Fibroblast of lung (primary cell): ENCODE results near the gene CDKAL1. TPM values are rescaled to one million over a fixed set of nuclear protein-coding genes. Genes with fewer than 3 reads are reported as not detected.

Source experiments
- DNase-seq, 2 donors: peaks; one replicate each; pipeline versions ENCODE4 v3.0.0 to v3.0.0-alpha.2; 2010; ENCODE audit warnings: low read depth in 2 of 2
- H2AFZ ChIP-seq: 2 replicates; pipeline ENCODE4 v1.5.1; 2012; ENCODE audit warnings: low read length, control low read depth, inconsistent platforms
- H3K27ac ChIP-seq: 2 replicates; pipeline ENCODE4 v1.5.1; 2011; ENCODE audit warnings: low read length, control low read depth; ENCODE audit not compliant: insufficient read depth
- H3K27me3 ChIP-seq: 2 replicates; pipeline ENCODE4 v1.5.1; 2011; ENCODE audit warnings: mild to moderate bottlenecking, low read length; ENCODE audit not compliant: control insufficient read depth, insufficient read depth
- H3K36me3 ChIP-seq: 2 replicates; pipeline ENCODE4 v1.5.1; 2011; ENCODE audit warnings: low read length; ENCODE audit not compliant: control insufficient read depth, insufficient read depth
- H3K4me1 ChIP-seq: 2 replicates; pipeline ENCODE4 v1.5.1; 2011; ENCODE audit warnings: low read length; ENCODE audit not compliant: control insufficient read depth, insufficient read depth; ENCODE audit errors: extremely low read depth
- H3K4me2 ChIP-seq: 2 replicates; pipeline ENCODE4 v1.5.1; 2011; ENCODE audit warnings: low read length, control low read depth; ENCODE audit not compliant: insufficient read depth; ENCODE audit errors: extremely low read depth
- H3K4me3 ChIP-seq, 4 experiments: fragments of 200-600 bp in 1 of 4; sonication (generic) in 1 of 4; replicated peaks in 1 of 4; 2 replicates each; pipeline ENCODE4 v1.5.1; 2011 to 2016; ENCODE audit warnings: low read length in 4 of 4, low read depth in 3 of 4, mild to moderate bottlenecking in 3 of 4, control low read depth in 2 of 4, inconsistent platforms in 1 of 4, mixed read lengths in 1 of 4; ENCODE audit not compliant: insufficient read depth in 1 of 4; ENCODE audit errors: control extremely low read depth in 1 of 4
- H3K79me2 ChIP-seq: 2 replicates; pipeline ENCODE4 v1.5.1; 2012; ENCODE audit warnings: mild to moderate bottlenecking, low read length, inconsistent platforms; ENCODE audit not compliant: control insufficient read depth, insufficient read depth
- H3K9ac ChIP-seq: 2 replicates; pipeline ENCODE4 v1.5.1; 2011; ENCODE audit warnings: mild to moderate bottlenecking, low read length, control low read depth; ENCODE audit not compliant: insufficient read depth
- H3K9me3 ChIP-seq: 2 replicates; pipeline ENCODE4 v1.5.1; 2012; ENCODE audit warnings: low read depth, low read length; ENCODE audit not compliant: control insufficient read depth, insufficient read depth
- H4K20me1 ChIP-seq: 2 replicates; pipeline ENCODE4 v1.5.1; 2011; ENCODE audit warnings: low read length; ENCODE audit not compliant: control insufficient read depth, insufficient read depth; ENCODE audit errors: extremely low read depth
- EZH2 ChIP-seq: IDR thresholded peaks from 2 replicates; pipeline ENCODE4 v1.5.1; 2012; ENCODE audit warnings: low read length, control low read depth, mild to moderate bottlenecking; ENCODE audit errors: missing control alignments
- polyA plus RNA-seq, 2 donors: library from polyadenylated mRNA; depleted of rRNA in 1 of 2; stranded (reverse) in 1 of 2; unstranded in 1 of 2; fragments of >200 nt; gene quantifications; 2 replicates each; pipeline ENCODE4 v1.2.1, GENCODE V29; 2011 to 2012; ENCODE audit warnings: missing spikeins in 1 of 2
- total RNA-seq: library from RNA; depleted of rRNA; stranded (reverse); fragments of >200 nt; gene quantifications from 2 replicates; pipeline ENCODE4 v1.2.1, GENCODE V29; 2014
- TF ChIP-seq, protein P1 (sequence below), 2 donors: IDR thresholded peaks in 1 of 2; conservative IDR thresholded peaks in 1 of 2; 1 replicate in 1 of 2; 2 replicates in 1 of 2; pipeline ENCODE4 v1.5.1; 2011 to 2012; ENCODE audit warnings: low read length in 2 of 2, control low read depth in 1 of 2, inconsistent platforms in 1 of 2, low read depth in 1 of 2, mild to moderate bottlenecking in 1 of 2

CDKAL1 gene
- total and polyA plus RNA-seq, 2 donors (not counting 1 experiment from before 2014, with no cell fraction given): 7.4 to 15.0 TPM

DNA sequence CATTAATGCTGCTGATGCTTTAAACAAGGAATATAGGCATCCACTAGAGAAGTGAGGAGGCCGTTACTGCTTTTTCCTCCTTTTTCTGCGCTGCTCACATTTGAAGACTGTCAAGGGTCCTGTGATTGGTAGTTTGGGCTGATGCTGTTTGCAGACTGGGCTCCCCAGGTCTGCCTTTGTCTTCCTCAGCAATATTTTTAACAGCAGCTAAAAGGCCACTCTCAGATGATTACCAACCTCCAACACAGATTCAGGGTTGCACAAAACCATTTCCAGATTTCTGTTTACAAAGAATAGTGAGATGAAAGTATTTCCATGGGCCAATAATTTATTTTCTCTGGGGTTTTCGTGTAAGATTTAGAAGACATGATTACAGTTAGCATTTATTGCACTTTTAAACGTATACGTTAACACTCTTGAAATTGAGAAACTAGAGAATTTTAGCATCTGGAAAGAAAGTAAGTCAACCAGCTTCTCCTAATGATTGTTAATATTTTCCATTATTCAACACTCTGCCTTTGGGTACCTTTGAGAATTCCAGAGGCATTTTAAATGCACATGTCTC, 584.0 kb downstream of the CDKAL1 start:
- DNase-seq: no peak
- no peaks in the 10 kb centered on the region for H3K79me2 ChIP-seq
- no peaks in the 10 kb centered on the region for H4K20me1 ChIP-seq
- no peaks in the 10 kb centered on the region for H3K27me3 ChIP-seq
- TF ChIP-seq EZH2: no peak
- TF ChIP-seq, protein P1, sequence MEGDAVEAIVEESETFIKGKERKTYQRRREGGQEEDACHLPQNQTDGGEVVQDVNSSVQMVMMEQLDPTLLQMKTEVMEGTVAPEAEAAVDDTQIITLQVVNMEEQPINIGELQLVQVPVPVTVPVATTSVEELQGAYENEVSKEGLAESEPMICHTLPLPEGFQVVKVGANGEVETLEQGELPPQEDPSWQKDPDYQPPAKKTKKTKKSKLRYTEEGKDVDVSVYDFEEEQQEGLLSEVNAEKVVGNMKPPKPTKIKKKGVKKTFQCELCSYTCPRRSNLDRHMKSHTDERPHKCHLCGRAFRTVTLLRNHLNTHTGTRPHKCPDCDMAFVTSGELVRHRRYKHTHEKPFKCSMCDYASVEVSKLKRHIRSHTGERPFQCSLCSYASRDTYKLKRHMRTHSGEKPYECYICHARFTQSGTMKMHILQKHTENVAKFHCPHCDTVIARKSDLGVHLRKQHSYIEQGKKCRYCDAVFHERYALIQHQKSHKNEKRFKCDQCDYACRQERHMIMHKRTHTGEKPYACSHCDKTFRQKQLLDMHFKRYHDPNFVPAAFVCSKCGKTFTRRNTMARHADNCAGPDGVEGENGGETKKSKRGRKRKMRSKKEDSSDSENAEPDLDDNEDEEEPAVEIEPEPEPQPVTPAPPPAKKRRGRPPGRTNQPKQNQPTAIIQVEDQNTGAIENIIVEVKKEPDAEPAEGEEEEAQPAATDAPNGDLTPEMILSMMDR (conservative IDR thresholded peaks at IDR 0.05 in 1 of 2, IDR thresholded peaks at IDR 0.05 in 1 of 2; ENCODE audit: low read depth in 1 of 2, low read length in 2 of 2): no peak
- H3K9me3 ChIP-seq: no peaks in the 10 kb centered on the region
- H3K27ac ChIP-seq: no peak overlapping the region
- H3K36me3 ChIP-seq: no peaks in the 10 kb centered on the region
- no peak overlapping the region for H3K9ac ChIP-seq
- H3K4me3 ChIP-seq: no peak overlapping the region
- no peak overlapping the region for H3K4me2 ChIP-seq
- H3K4me1 ChIP-seq: no peaks in the 10 kb centered on the region
- no peak overlapping the region for H2AFZ ChIP-seq

DNA sequence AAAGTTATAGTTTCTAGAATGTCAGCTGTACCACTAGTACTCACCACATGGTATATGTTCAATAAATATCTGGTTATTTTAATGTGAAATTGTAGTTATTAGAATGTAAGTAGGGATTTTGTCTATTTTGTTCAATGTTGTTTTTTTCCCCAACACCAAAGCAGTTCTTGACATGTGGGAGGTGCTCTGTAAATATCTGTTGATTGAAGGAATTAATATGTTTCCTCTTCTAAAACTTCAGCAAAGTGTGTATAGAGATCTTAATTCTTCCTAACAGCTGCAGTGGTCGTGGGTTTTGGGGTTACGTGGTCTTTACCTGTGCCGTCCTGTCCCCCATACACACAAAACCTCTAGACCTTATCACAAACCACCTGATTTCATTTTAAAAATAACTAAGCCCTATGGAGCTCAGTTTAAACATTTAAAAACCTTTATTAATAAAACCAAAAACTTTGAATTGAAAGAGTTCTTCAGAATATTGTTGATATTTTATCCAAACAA, 587.4 kb downstream of the CDKAL1 start:
- TF ChIP-seq EZH2: no peak
- TF ChIP-seq, protein P1 (conservative IDR thresholded peaks at IDR 0.05 in 1 of 2, IDR thresholded peaks at IDR 0.05 in 1 of 2; ENCODE audit: low read depth in 1 of 2, low read length in 2 of 2): no peak
- H3K36me3 ChIP-seq: no peaks in the 10 kb centered on the region
- no peaks in the 10 kb centered on the region for H3K27me3 ChIP-seq
- no peaks in the 10 kb centered on the region for H3K4me1 ChIP-seq
- no peaks in the 10 kb centered on the region for H3K9me3 ChIP-seq
- no peak overlapping the region for H2AFZ ChIP-seq
- H4K20me1 ChIP-seq: no peaks in the 10 kb centered on the region
- H3K27ac ChIP-seq: no peak overlapping the region
- DNase-seq: no peak
- no peaks in the 10 kb centered on the region for H3K79me2 ChIP-seq
- no peak overlapping the region for H3K4me2 ChIP-seq
- H3K9ac ChIP-seq: no peak overlapping the region
- H3K4me3 ChIP-seq: no peak overlapping the region

DNA sequence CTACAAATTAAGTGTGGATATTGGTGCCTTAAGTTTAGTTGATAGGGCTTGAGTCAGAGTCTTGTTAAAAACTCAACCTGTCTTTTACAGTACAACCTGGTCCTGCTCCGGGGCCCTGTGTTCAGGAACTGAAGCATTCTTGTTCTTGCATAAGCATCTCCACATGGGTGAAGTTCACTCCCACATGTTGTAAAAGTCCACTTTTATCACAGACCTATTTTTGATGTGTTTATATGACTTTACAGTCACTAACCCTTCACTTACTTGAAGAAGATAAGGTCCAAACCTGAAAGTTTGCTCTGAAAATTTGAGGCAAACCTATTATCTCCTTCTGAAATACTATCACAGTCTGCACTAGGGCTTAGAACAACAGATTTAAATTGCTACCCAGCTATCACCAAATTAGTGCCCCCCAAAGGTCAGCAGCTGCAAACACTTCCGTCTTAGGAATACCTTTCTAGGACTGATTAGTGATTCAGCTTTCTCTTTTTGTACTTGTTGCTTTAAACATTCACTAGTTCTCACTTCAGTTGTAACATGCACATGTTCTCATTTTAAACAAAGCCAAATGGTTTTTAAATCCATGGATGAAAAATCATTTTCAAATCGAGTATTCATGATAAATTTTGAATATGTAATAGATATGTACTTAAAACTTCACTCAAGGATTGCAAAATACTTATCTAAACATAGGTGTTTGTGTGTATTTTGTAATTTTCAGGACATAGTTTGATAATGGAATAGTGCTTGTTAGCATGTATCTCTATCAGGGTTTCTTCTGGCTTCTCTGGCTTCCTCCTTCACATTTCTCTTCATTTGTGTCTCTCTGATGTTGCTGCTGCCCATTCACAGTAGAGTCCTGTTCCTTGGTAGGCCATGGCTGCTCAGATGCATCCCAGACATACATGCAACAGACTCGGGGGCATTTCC, 589.5 kb downstream of the CDKAL1 start:
- no peaks in the 10 kb centered on the region for H4K20me1 ChIP-seq
- H3K27me3 ChIP-seq: no peaks in the 10 kb centered on the region
- H3K79me2 ChIP-seq: no peaks in the 10 kb centered on the region
- DNase-seq: no peak
- H3K4me3 ChIP-seq: no peak overlapping the region
- no peak overlapping the region for H2AFZ ChIP-seq
- no peaks in the 10 kb centered on the region for H3K4me1 ChIP-seq
- H3K27ac ChIP-seq: no peak overlapping the region
- H3K36me3 ChIP-seq: no peaks in the 10 kb centered on the region
- no peaks in the 10 kb centered on the region for H3K9me3 ChIP-seq
- H3K9ac ChIP-seq: no peak overlapping the region
- H3K4me2 ChIP-seq: no peak overlapping the region
- no peak for TF ChIP-seq EZH2
- TF ChIP-seq, protein P1 (conservative IDR thresholded peaks at IDR 0.05 in 1 of 2, IDR thresholded peaks at IDR 0.05 in 1 of 2; ENCODE audit: low read depth in 1 of 2, low read length in 2 of 2): no peak
